Measurements from ENCODE around the gene ACTL10.

DNA sequence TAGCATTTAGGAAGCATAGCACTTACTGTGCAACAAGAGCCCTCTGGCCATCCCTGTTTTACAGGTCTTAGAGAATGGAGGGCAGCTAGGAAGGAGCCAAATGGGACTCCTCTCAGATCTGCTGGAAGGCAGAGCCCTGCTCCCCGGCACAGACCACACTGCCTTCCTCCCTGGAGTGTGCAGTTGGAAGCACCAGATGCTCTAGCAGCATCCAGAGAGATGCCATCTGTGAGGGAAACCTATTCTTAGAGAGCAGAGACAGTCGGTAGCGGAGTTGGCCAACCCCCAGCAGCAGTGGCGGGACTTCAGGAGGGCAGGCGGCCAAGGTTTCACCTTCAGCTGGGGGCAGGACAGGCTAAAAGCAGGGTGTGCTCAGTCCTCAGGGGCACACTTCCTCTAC, 36.1 kb downstream of the ACTL10 start:
- TF ChIP-seq, protein P1, sequence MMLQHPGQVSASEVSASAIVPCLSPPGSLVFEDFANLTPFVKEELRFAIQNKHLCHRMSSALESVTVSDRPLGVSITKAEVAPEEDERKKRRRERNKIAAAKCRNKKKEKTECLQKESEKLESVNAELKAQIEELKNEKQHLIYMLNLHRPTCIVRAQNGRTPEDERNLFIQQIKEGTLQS (CRISPR knock-in tag; conservative IDR thresholded peaks at IDR 0.05) = no peak
- TF ChIP-seq CTCF (IDR thresholded peaks at IDR 0.05) (no peak), NR2C2 (CRISPR knock-in tag; IDR thresholded peaks at IDR 0.05) (no peak)

Data from WTC11 (cell line).